Dedifferentiated amniotic fluid mesenchymal stem cell (primary cell): Measurements from ENCODE around the gene BBS9.

Experiments used
- DNase-seq: peaks from one replicate; pipeline ENCODE4 v3.0.0-alpha.2; 2016; ENCODE audit errors: extremely low spot score

Gene BBS9

GRCh38 chr7:33127085-33127484 is 2.3 kb upstream of the BBS9 start:
- no peak for DNase-seq

DNA sequence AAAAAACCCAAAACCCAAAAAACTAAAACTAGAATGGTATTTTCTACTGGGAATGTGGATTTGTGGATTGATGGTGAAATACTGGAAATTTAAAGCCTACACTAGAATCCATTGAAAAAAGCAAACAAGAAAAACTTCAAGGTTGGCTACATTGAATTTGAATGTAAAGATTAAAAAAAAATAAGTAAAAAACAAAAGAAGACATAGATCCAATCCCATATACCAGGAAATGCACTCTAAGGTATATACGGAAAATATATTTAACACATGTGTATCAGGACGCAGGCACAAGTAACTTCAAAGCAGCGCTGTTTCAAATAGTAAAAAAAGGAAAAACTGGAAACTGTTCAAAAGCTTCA is 754 bp upstream of the BBS9 start:
- no peak for DNase-seq

DNA sequence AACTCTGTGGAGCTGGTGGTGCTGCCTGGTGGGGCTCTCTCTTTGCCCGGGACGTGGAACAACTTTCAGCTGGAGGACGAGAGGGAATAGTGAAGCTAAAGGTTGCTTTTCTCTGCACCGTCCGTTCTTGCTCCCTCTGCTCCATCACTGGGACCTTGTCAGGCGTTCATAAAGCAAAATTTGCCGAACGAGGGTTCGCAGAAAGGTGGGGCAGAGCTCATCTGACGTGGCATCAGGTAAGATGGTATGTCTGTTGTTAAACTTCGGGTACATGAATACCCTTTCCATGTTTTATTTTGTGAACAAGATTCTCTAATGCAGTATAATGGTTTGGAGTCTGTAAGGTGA is 416 bp downstream of the BBS9 start:
- peak; percentile 19 for DNase-seq

GRCh38 chr7:33130184-33130583 is 820 bp downstream of the BBS9 start:
- DNase-seq: no peak

GRCh38 chr7:33137103-33137502 is 7.7 kb downstream of the BBS9 start:
- DNase-seq: peak; percentile 5

GRCh38 chr7:33142585-33142984 is 13.2 kb downstream of the BBS9 start:
- no peak for DNase-seq

GRCh38 chr7:33143996-33144718 is 14.8 kb downstream of the BBS9 start:
- DNase-seq: no peak

GRCh38 chr7:33145156-33145555 is 15.8 kb downstream of the BBS9 start:
- DNase-seq: no peak

- DNase-seq: no peak
Observed at GRCh38 chr7:33152087-33152486, 22.7 kb downstream of the BBS9 start.

DNA sequence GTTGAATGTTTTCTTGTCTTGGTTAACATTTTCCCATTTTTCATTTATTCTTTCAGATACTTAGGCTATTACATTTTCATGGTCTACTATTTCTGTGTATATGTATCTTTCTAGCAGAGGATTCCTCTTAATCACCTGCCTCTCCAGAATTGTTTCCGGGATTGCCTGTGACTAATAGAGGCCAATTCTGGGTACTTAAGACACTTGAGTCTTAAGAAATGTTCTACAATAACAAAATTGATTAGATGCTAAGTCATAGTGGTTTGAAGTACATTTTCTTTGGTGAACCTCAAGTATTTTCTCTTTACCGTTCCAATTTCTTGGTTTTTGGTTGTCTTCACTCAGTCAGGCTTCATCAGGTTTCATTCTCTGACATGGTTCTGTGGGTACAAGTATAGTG is 26.4 kb downstream of the BBS9 start:
- DNase-seq: peak; percentile 56

- no peak for DNase-seq
Observed at GRCh38 chr7:33156441-33156840, 27.1 kb downstream of the BBS9 start.

GRCh38 chr7:33157311-33157710 is 27.9 kb downstream of the BBS9 start:
- peak; percentile 78 for DNase-seq

- peak; percentile 18 for DNase-seq
Observed at GRCh38 chr7:33157781-33158180, 28.4 kb downstream of the BBS9 start.

DNA sequence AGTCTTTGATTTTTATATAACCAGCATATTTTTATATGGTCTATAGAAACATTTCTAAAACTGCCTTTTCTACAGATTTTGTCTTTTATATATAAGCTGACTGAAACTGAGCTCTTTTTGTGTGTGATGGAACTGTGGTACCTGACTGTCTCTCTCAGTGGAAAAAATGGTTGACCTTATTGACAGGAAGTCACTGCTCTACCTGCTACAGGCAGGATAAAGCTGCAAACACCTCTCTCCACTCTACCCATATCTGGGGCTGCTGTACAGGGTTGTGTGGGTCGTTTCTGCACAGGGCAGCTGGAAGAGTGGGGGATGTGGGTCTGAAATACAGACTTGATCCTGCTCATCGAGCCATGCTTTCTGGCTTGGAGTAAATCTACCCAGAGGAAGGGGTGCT is 48.5 kb downstream of the BBS9 start:
- no peak for DNase-seq

- DNase-seq: no peak
Observed at GRCh38 chr7:33179519-33179918, 50.2 kb downstream of the BBS9 start.

DNA sequence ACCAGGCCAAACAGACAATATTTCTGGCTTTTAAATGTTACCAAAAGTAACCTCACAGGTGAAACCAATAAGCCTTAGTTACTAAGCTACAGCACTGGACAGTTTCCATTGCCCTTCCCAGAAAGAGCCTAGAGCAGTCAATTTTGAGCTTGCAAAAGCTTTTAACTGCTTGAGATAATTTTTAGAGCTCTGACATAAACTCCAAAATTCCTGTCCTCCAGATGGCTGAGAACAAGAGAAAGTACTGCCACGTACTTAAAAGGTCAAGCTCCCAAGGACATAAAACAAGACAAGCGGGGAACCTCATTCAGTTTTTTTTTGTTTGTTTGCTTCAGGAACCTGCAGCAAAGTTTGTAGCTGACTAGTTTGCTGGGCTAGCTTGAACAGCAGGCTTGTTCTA is 54.1 kb downstream of the BBS9 start:
- no peak for DNase-seq

GRCh38 chr7:33184828-33185227 is 55.5 kb downstream of the BBS9 start:
- DNase-seq: no peak

GRCh38 chr7:33185786-33186185 is 56.4 kb downstream of the BBS9 start:
- peak; percentile 66 for DNase-seq

GRCh38 chr7:33186192-33186591 is 56.8 kb downstream of the BBS9 start:
- DNase-seq: no peak

- no peak for DNase-seq
Observed at GRCh38 chr7:33190688-33191304, 61.4 kb downstream of the BBS9 start.

DNA sequence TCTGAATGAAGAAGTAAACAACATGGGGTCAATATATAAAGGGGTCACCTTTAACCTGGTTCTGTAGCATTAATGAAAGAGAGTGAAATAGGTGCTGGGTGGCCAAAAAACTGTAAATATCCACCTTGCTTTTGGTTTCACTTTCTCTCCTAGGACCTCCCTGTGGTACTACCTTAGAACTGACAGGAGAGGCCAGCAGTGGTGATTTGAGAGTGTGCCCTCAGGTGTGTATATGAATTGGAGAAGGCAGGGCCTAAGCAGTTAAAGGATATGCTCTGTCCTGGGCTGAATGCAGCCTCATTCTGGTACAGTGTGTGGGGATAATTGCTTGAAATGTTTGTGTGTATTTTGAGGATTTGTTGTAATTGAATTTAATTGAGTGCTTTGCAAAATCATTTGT is 62.0 kb downstream of the BBS9 start:
- no peak for DNase-seq

GRCh38 chr7:33192695-33193291 is 63.4 kb downstream of the BBS9 start:
- DNase-seq: no peak

- DNase-seq: no peak
Observed at GRCh38 chr7:33193308-33193864, 64.0 kb downstream of the BBS9 start.
